ENCODE measurements around the gene VSIG8. TPM values are rescaled to one million over a fixed set of nuclear protein-coding genes. Genes with fewer than 3 reads are reported as not detected.

Gene VSIG8
- total RNA-seq, 4 donors from 2014 or later: 18.1 to 62.2 (median 25.7) TPM

DNA sequence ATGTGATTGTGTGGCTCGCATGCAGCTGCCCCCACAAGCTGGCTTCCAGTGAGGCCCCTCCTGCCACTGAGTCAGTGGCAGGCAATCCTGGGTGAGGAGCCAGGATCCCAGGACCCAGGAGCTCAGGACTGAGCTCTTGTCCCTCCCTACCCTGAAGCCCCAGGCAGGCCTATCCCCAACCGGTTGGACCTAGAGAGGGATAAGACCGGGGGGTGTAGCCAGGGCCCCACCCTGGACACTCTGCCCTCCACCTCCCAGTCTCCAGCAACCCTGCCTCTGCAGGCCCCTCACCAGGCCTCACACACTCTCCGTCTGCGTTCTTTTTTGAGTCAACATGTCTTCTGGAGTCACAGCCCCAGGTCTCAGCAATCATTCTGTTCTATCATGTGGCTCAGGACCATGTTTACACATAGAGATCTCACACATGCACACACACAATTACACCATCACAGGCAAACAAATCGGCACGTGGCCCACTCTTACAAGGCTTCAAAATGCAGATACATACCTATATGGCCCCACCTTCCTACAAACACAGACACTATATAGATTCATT, 2.6 kb downstream of the VSIG8 start:
- no peak overlapping the region for H3K4me3 ChIP-seq
- peak overlapping the region; percentile 81 for H3K27ac ChIP-seq
- no peaks in the 10 kb centered on the region for H3K9me3 ChIP-seq
- H3K36me3 ChIP-seq: no peaks in the 10 kb centered on the region
- no peak for TF ChIP-seq EP300 (IDR thresholded peaks at IDR 0.05)
- TF ChIP-seq, protein P1, sequence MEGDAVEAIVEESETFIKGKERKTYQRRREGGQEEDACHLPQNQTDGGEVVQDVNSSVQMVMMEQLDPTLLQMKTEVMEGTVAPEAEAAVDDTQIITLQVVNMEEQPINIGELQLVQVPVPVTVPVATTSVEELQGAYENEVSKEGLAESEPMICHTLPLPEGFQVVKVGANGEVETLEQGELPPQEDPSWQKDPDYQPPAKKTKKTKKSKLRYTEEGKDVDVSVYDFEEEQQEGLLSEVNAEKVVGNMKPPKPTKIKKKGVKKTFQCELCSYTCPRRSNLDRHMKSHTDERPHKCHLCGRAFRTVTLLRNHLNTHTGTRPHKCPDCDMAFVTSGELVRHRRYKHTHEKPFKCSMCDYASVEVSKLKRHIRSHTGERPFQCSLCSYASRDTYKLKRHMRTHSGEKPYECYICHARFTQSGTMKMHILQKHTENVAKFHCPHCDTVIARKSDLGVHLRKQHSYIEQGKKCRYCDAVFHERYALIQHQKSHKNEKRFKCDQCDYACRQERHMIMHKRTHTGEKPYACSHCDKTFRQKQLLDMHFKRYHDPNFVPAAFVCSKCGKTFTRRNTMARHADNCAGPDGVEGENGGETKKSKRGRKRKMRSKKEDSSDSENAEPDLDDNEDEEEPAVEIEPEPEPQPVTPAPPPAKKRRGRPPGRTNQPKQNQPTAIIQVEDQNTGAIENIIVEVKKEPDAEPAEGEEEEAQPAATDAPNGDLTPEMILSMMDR (IDR thresholded peaks at IDR 0.05): no peak
- no peak for TF ChIP-seq POLR2A (IDR thresholded peaks at IDR 0.05)
- no peak for TF ChIP-seq POLR2AphosphoS5 (IDR thresholded peaks at IDR 0.05)
- H3K4me1 ChIP-seq: peaks cover 44% of the 10 kb centered on the region
- peak in 1 of 2 donors; percentile 60 for DNase-seq (ENCODE audit: low spot score in 2 of 2)
- 60% methylated on average over 6 of the region's 7 CpGs for WGBS
- no peaks in the 10 kb centered on the region for H3K27me3 ChIP-seq

DNA sequence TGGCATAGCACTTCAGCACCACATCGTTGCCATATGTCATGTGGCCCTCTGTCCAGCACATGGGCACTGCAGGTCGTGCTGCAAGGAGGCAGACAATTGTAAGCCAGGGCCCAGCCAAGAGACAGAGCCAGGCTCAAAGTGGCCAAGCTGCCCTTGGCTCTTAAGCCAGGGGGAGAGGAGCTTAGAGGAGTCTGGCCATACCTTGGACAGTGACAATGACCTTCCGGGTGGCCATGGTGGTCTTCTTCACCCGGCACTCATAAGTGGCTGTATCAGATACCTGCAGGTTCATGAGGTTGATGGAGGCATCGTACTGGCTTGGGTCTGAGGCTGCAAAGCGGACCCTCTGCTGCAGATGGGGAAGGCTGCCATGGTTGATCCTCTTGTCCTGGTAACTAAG, 4.6 kb downstream of the VSIG8 start:
- Histone ChIP-seq H3K9me3 (no peaks in the 10 kb centered on the region), H3K4me3 (no peak overlapping the region), H3K4me1 (peaks cover 56% of the 10 kb centered on the region), H3K36me3 (no peaks in the 10 kb centered on the region), H3K27me3 (no peaks in the 10 kb centered on the region), H3K27ac (no peak overlapping the region)
- TF ChIP-seq, protein P1 (IDR thresholded peaks at IDR 0.05): no peak
- TF ChIP-seq POLR2A (IDR thresholded peaks at IDR 0.05) (no peak), EP300 (IDR thresholded peaks at IDR 0.05) (no peak), POLR2AphosphoS5 (IDR thresholded peaks at IDR 0.05) (no peak)
- 93% methylated on average over 6 of the region's 6 CpGs for WGBS
- no peak for DNase-seq (ENCODE audit: low spot score in 2 of 2)

DNA sequence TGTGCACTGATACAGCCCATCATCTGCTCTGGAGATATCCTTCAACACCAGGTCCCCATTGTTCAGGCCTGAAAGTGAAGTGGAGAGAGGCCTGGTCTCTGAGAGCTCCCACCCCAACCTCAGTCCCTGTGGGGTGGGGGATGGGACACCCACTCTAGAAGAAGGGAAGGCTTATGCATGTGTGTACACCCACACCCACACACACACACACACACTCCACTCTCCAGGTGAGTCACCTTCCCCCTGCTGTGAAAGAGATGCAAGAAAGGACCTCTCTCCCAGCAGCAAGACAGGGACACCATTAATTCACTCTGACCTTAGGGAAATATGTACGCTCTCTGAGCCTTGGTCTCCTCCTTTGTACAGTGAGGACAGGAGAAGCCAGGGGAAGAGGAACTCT, 5.9 kb downstream of the VSIG8 start:
- DNase-seq (ENCODE audit: low spot score in 2 of 2): no peak
- no peaks in the 10 kb centered on the region for H3K9me3 ChIP-seq
- H3K27ac ChIP-seq: no peak overlapping the region
- 95% methylated on average over 1 of the region's 1 CpG for WGBS
- no peak for TF ChIP-seq EP300 (IDR thresholded peaks at IDR 0.05)
- no peak for TF ChIP-seq POLR2AphosphoS5 (IDR thresholded peaks at IDR 0.05)
- TF ChIP-seq, protein P1 (IDR thresholded peaks at IDR 0.05): no peak
- TF ChIP-seq POLR2A (IDR thresholded peaks at IDR 0.05): no peak
- H3K4me1 ChIP-seq: peaks cover 46% of the 10 kb centered on the region
- H3K27me3 ChIP-seq: no peaks in the 10 kb centered on the region
- no peaks in the 10 kb centered on the region for H3K36me3 ChIP-seq
- no peak overlapping the region for H3K4me3 ChIP-seq

DNA sequence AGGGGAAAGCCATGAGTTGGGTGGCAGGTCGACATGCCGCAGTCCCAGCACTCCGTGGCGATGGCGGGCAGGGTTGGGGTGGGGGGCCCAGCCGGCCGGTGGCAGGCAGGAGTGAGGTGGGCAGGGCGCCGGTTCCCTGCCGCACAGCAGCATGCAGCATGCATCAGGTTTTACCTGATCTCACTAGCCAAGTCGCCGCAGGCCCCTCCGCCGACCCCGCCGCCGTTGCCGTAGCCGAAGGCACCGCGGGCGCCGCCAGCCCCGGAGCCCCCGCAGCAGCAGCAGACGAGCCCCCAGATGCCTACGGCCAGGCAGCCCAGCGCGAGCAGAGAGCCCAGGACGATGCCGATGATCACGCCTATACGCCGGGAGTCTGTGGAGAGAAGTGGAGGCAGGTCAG, 6.7 kb downstream of the VSIG8 start:
- Histone ChIP-seq H3K27ac (no peak overlapping the region), H3K4me1 (peaks cover 40% of the 10 kb centered on the region), H3K36me3 (no peaks in the 10 kb centered on the region), H3K4me3 (peak overlapping the region; percentile 67), H3K27me3 (no peaks in the 10 kb centered on the region), H3K9me3 (no peaks in the 10 kb centered on the region)
- TF ChIP-seq POLR2AphosphoS5 (IDR thresholded peaks at IDR 0.05) (no peak), EP300 (IDR thresholded peaks at IDR 0.05) (no peak), POLR2A (IDR thresholded peaks at IDR 0.05) (no peak)
- TF ChIP-seq, protein P1 (IDR thresholded peaks at IDR 0.05): no peak
- 72% methylated on average over 12 of the region's 34 CpGs for WGBS
- no peak for DNase-seq (ENCODE audit: low spot score in 2 of 2)

DNA sequence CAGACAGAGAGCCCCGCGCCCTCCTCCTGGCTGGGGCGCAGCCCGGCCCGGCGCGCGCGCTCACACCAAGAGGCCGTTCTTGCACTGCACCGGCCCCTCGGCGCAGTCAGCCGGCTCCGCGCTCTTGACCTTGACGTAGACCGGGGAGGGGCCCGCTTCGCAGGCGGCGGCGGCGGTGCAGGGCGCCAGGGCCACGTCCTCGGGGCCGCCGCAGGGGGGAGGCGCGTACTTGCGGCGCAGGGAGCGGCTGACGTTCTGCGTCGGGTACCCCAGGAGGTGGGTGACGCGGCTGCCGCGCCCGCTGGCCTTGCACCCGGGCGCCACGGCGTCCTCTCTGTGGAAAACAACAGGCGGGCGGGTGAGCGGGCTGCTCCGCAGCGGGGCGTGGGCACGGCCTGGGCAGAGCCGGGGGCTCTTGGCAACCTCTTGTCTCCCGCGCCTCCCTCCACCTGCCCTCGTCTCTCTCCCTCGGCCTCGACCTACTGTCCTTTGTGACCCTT, 7.7 kb downstream of the VSIG8 start:
- TF ChIP-seq POLR2AphosphoS5 (IDR thresholded peaks at IDR 0.05): peak in 1 of 3 donors; percentile 52
- TF ChIP-seq, protein P1 (IDR thresholded peaks at IDR 0.05): peak in 1 of 2 donors; percentile 10
- TF ChIP-seq EP300 (IDR thresholded peaks at IDR 0.05): no peak
- peak in 1 of 2 donors; percentile 77 for TF ChIP-seq POLR2A (IDR thresholded peaks at IDR 0.05)
- Histone ChIP-seq H3K9me3 (no peaks in the 10 kb centered on the region), H3K36me3 (no peaks in the 10 kb centered on the region), H3K4me3 (peak overlapping the region; percentile 67), H3K27ac (peak overlapping the region; percentile 95), H3K27me3 (no peaks in the 10 kb centered on the region), H3K4me1 (peaks cover 41% of the 10 kb centered on the region)
- WGBS: 0% methylated on average over 9 of the region's 59 CpGs
- peak; percentile 87 to 93 for DNase-seq (ENCODE audit: low spot score in 2 of 2)

Data from suprapubic skin (tissue), 4 donors.